IMR-90 (cell line): Measurements from ENCODE around the gene OSBPL8. TPM values are rescaled to one million over a fixed set of nuclear protein-coding genes. Genes with fewer than 3 reads are reported as not detected.

ENCODE experiments used
- ATAC-seq: fragments of 200-7000 bp; cut with Tn5 transposase; 2 replicates; pipeline ENCODE4 v1.9.1; 2020; ENCODE audit warnings: low read depth, mild to moderate bottlenecking, moderate library complexity
- BruUV-seq: library from RNA; stranded (reverse); fragments of 400-500 nt; replicated peaks from 2 replicates; lab custom pipeline; 2021; lab: Mats Ljungman, UMichigan
- CTCF ChIA-PET: fragments of 300-600 bp; formaldehyde crosslinking; extraction: SDS; loops from one replicate; lab custom pipeline; 2021; ENCODE audit warnings: antibody characterized with exemption; lab: Yijun Ruan, JAX
- POLR2A ChIA-PET: fragments of 300-600 bp; sonication (Branson Sonifier 250); formaldehyde crosslinking; loops from one replicate; lab custom pipeline; 2022; ENCODE audit warnings: antibody characterized with exemption; ENCODE audit not compliant: unreplicated experiment; lab: Charles Lee
- DNase-seq: peaks from one replicate; pipeline ENCODE4 v3.0.0; 2013
- H2AFZ ChIP-seq: replicated peaks from 2 replicates; pipeline ENCODE3; 2013; ENCODE audit warnings: low read length, mild to moderate bottlenecking; ENCODE audit not compliant: poor library complexity
- H2AK5ac ChIP-seq: 2 replicates; pipeline ENCODE4 v1.6.1; 2013; ENCODE audit warnings: low read depth, low read length, inconsistent platforms
- H2AK9ac ChIP-seq: replicated peaks from 2 replicates; pipeline ENCODE3; 2013; ENCODE audit warnings: mild to moderate bottlenecking, low read depth, low read length, moderate library complexity; ENCODE audit not compliant: poor library complexity
- H2BK120ac ChIP-seq: 2 replicates; pipeline ENCODE4 v1.6.1; 2013; ENCODE audit warnings: low read depth, low read length, inconsistent platforms
- H2BK15ac ChIP-seq: 3 replicates; pipeline ENCODE4 v1.6.1; 2013; ENCODE audit warnings: low read depth, low read length, inconsistent platforms
- H2BK20ac ChIP-seq: 2 replicates; pipeline ENCODE4 v1.6.1; 2013; ENCODE audit warnings: low read depth, mild to moderate bottlenecking, inconsistent platforms, low read length, moderate library complexity
- H2BK5ac ChIP-seq: 2 replicates; pipeline ENCODE4 v1.6.1; 2013; ENCODE audit warnings: mild to moderate bottlenecking, low read depth, low read length, inconsistent platforms; ENCODE audit not compliant: poor library complexity, severe bottlenecking
- H3K14ac ChIP-seq: replicated peaks from 2 replicates; pipeline ENCODE4 v1.6.1; 2013; ENCODE audit warnings: low read depth, low read length, inconsistent platforms
- H3K18ac ChIP-seq: 2 replicates; pipeline ENCODE4 v1.6.1; 2013; ENCODE audit warnings: low read depth, low read length, control low read depth
- H3K23ac ChIP-seq: 2 replicates; pipeline ENCODE4 v1.6.1; 2013; ENCODE audit warnings: low read depth, low read length, inconsistent platforms
- H3K27ac ChIP-seq: 2 replicates; pipeline ENCODE4 v1.5.1; 2013; ENCODE audit warnings: mild to moderate bottlenecking, control low read depth, low read length; ENCODE audit not compliant: insufficient read depth
- H3K27me3 ChIP-seq: 2 replicates; pipeline ENCODE4 v1.6.1; 2013; ENCODE audit warnings: low read length; ENCODE audit not compliant: control insufficient read depth, insufficient read depth
- H3K36me3 ChIP-seq: 2 replicates; pipeline ENCODE4 v1.6.1; 2013; ENCODE audit warnings: low read length, mixed read lengths; ENCODE audit not compliant: control insufficient read depth, insufficient read depth
- H3K4ac ChIP-seq: 2 replicates; pipeline ENCODE4 v1.6.1; 2013; ENCODE audit warnings: low read depth, low read length, inconsistent platforms
- H3K4me1 ChIP-seq: 2 replicates; pipeline ENCODE4 v1.6.1; 2013; ENCODE audit warnings: low read length, mixed read lengths; ENCODE audit not compliant: control insufficient read depth, insufficient read depth
- H3K4me2 ChIP-seq: 2 replicates; pipeline ENCODE4 v1.6.1; 2013; ENCODE audit warnings: low read depth, mild to moderate bottlenecking, control low read depth, low read length, moderate library complexity
- H3K4me3 ChIP-seq: 2 replicates; pipeline ENCODE4 v1.5.1; 2013; ENCODE audit warnings: low read depth, mild to moderate bottlenecking, control low read depth, low read length, moderate library complexity; ENCODE audit not compliant: insufficient read depth
- H3K56ac ChIP-seq: 2 replicates; pipeline ENCODE4 v1.6.1; 2013; ENCODE audit warnings: low read length, inconsistent platforms; ENCODE audit not compliant: insufficient read depth; ENCODE audit errors: extremely low read depth
- H3K79me1 ChIP-seq, 2 experiments: 2 replicates each; pipeline ENCODE4 v1.6.1; 2013; ENCODE audit warnings: low read length in 2 of 2, inconsistent platforms in 1 of 2, low read depth in 1 of 2
- H3K9ac ChIP-seq: 2 replicates; pipeline ENCODE4 v1.6.1; 2013; ENCODE audit warnings: low read depth, low read length, control low read depth
- H3K9me1 ChIP-seq: 2 replicates; pipeline ENCODE4 v1.6.1; 2013; ENCODE audit warnings: low read length, inconsistent platforms; ENCODE audit not compliant: insufficient read depth
- H3K9me3 ChIP-seq: 2 replicates; pipeline ENCODE4 v1.6.1; 2013; ENCODE audit warnings: low read length; ENCODE audit not compliant: control insufficient read depth, insufficient read depth
- H4K20me1 ChIP-seq: 2 replicates; pipeline ENCODE4 v1.6.1; 2013; ENCODE audit warnings: low read length, inconsistent platforms; ENCODE audit not compliant: insufficient read depth
- H4K5ac ChIP-seq: 2 replicates; pipeline ENCODE4 v1.6.1; 2013; ENCODE audit warnings: mild to moderate bottlenecking, low read depth, low read length, control low read depth
- H4K8ac ChIP-seq, 2 experiments: 2 replicates each; pipeline ENCODE4 v1.6.1; 2013; ENCODE audit warnings: low read depth in 2 of 2, low read length in 2 of 2, control low read depth in 1 of 2, inconsistent platforms in 1 of 2
- H4K91ac ChIP-seq: 2 replicates; pipeline ENCODE4 v1.6.1; 2013; ENCODE audit warnings: low read depth, low read length, inconsistent platforms; ENCODE audit not compliant: insufficient read depth
- CEBPB ChIP-seq: IDR thresholded peaks from 2 replicates; pipeline ENCODE4 v1.6.1; 2012; ENCODE audit warnings: low read depth, low read length, improper control_type of control experiment
- CHD1 ChIP-seq: IDR thresholded peaks from 2 replicates; pipeline ENCODE4 v1.6.1; 2012; ENCODE audit warnings: low read depth, low read length, improper control_type of control experiment
- MAZ ChIP-seq: IDR thresholded peaks from 2 replicates; pipeline ENCODE4 v1.6.1; 2012; ENCODE audit warnings: low read depth, mild to moderate bottlenecking, low read length, improper control_type of control experiment, moderate library complexity, borderline replicate concordance
- NFE2L2 ChIP-seq: fragments of 150-350 bp; IDR thresholded peaks from 2 replicates; pipeline ENCODE4 v1.6.1; 2016; ENCODE audit warnings: low read depth, mild to moderate bottlenecking, low read length
- RCOR1 ChIP-seq: IDR thresholded peaks from 2 replicates; pipeline ENCODE4 v1.6.1; 2012; ENCODE audit warnings: mild to moderate bottlenecking, low read length, improper control_type of control experiment; ENCODE audit not compliant: insufficient replicate concordance
- RFX5 ChIP-seq: IDR thresholded peaks from 2 replicates; pipeline ENCODE4 v1.8.0; 2012; ENCODE audit warnings: low read depth, mild to moderate bottlenecking, low read length, moderate library complexity
- WGBS, 2 experiments: methylation state at CpG; one replicate each; pipeline versions ENCODE4 v1.1.5 to v1.1.7; 2013; ENCODE audit warnings: missing lambda C conversion rate in 2 of 2; ENCODE audit not compliant: insufficient read length in 1 of 2; ENCODE audit errors: extremely low coverage in 2 of 2; 5-methylcytosine and 5-hydroxymethylcytosine counted together
- dilution Hi-C: fragments of 300-500 bp; cut with HindIII; formaldehyde crosslinking; loops from one replicate; pipeline ENCODE4 v1.14.3; 2018; ENCODE audit warnings: low sequenced_read_pairs; ENCODE audit not compliant: unreplicated experiment
- in situ Hi-C: fragments of 300-500 bp; cut with MboI; formaldehyde crosslinking; loops from 3 replicates; pipeline ENCODE4 v1.14.3; 2019; ENCODE audit warnings: low sequenced_read_pairs, inconsistent platforms, mixed read lengths
- intact Hi-C: fragments of 100-400 bp; cut with micrococcal nuclease; formaldehyde crosslinking; loops from 2 replicates; pipeline ENCODE4 v1.10.0; 2022
- polyA plus RNA-seq, 3 experiments: library from polyadenylated mRNA; depleted of rRNA; stranded (reverse); fragments of >200 nt; gene quantifications; 2 replicates each; pipeline ENCODE4 v1.2.3, GENCODE V29; 2012; ENCODE audit warnings: low replicate concordance in 1 of 3
- total RNA-seq: library from RNA; depleted of rRNA; stranded (reverse); fragments of >200 nt; gene quantifications from 2 replicates; pipeline ENCODE4 v1.2.3, GENCODE V29; 2012

OSBPL8 gene
- total and polyA plus RNA-seq, 2 of the 4 experiments (the other 2 are of a cell fraction) = 17.8 to 24.2 TPM

DNA sequence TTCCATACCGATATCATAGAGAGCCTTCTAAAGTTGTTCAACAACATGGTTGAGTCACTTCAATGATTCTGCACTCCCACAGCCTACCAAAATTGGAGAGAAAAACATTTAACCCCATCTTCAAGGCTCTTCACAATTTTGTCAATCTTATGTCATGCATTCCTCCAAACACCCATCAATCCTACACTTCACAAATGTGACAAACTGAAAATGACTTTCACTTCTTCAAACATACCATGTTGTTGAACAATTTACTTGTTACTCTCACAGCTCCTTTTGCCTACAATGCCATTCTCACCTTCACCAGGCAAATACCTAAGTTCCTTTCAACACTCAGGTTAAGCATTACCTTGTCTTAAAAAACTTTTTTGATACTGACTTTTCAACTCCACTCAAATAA, 88.0 kb downstream of the OSBPL8 start:
- no peak overlapping the region for H3K4me3 ChIP-seq
- H2BK20ac ChIP-seq = peak overlapping the region; percentile 24; the same call in 1 of the 2 replicates
- no peak overlapping the region for H2AK5ac ChIP-seq
- H3K18ac ChIP-seq = no peak overlapping the region
- H3K9ac ChIP-seq = no peak overlapping the region
- ChIA-PET POLR2A (no interaction called here), CTCF (no interaction called here)
- H3K56ac ChIP-seq = no peak overlapping the region
- DNase-seq (peak; percentile 4), ATAC-seq (no peak)
- no peak overlapping the region for H2BK120ac ChIP-seq
- no peak overlapping the region for H3K27ac ChIP-seq
- H2AK9ac ChIP-seq = no peak overlapping the region
- H4K8ac ChIP-seq = no peak overlapping the region
- in situ Hi-C loops = loop anchor here (25.0 kb wide), 2 partner anchors 409 to 934 kb away; no protein-coding TSS in a partner anchor
- H3K23ac ChIP-seq = peak overlapping the region; percentile 41; the same call in 1 of the 2 replicates
- H3K9me3 ChIP-seq = no peaks in the 10 kb centered on the region
- H3K36me3 ChIP-seq = no peaks in the 10 kb centered on the region
- dilution Hi-C loops = no loop called here
- no peaks in the 10 kb centered on the region for H3K27me3 ChIP-seq
- intact Hi-C loops = loop anchor here (5.0 kb wide), 1 partner anchor 86 kb away; the partner anchor contains the start of gene OSBPL8
- H3K4me1 ChIP-seq = peaks cover 3% of the 10 kb centered on the region; the same call in 1 of the 2 replicates
- H2BK5ac ChIP-seq = peak overlapping the region; percentile 81
- no peak overlapping the region for H2AFZ ChIP-seq
- TF ChIP-seq MAZ (no peak), CEBPB (no peak), RFX5 (no peak), CHD1 (no peak), RCOR1 (no peak), NFE2L2 (no peak)
- H4K5ac ChIP-seq = no peak overlapping the region
- H2BK15ac ChIP-seq = peak overlapping the region; percentile 60; the same call in 1 of the 3 replicates
- 0 out of 2 replicates have a peak overlapping the region, but pooled peaks have one; percentile 22 for H4K91ac ChIP-seq
- H4K20me1 ChIP-seq = peaks cover 7% of the 10 kb centered on the region; the same call in 1 of the 2 replicates
- H3K79me1 ChIP-seq = peaks cover 24 to 57% of the 10 kb centered on the region in 2 experiments
- no TSS peak for BruUV-seq
- H3K4me2 ChIP-seq = peak overlapping the region; percentile 22; the same call in 1 of the 2 replicates
- no CpG with 5 or more reads among the region's 1 CpG for WGBS, 2 experiments
- H3K14ac ChIP-seq = no peak overlapping the region; the same call in 1 of the 2 replicates
- peaks cover 4% of the 10 kb centered on the region for H3K9me1 ChIP-seq
- H3K4ac ChIP-seq = no peak overlapping the region; the same call in 1 of the 2 replicates
